Measurements from ENCODE around the gene SOX21.

Gene SOX21

GRCh38 chr13:94682229-94682628 lies 30.1 kb downstream of the SOX21 start:
- no peak for DNase-seq

GRCh38 chr13:94679614-94680013 lies 32.7 kb downstream of the SOX21 start:
- no peak for DNase-seq

GRCh38 chr13:94678845-94679244 lies 33.5 kb downstream of the SOX21 start:
- DNase-seq = no peak

GRCh38 chr13:94677799-94678198 lies 34.5 kb downstream of the SOX21 start:
- no peak for DNase-seq

- peak in 27 of 58 donors; percentile 1 to 59 (median 15) for DNase-seq
Measured at GRCh38 chr13:94674609-94675348, 37.6 kb downstream of the SOX21 start.

GRCh38 chr13:94673851-94674250 lies 38.5 kb downstream of the SOX21 start:
- DNase-seq = no peak

GRCh38 chr13:94672400-94672799 lies 39.9 kb downstream of the SOX21 start:
- DNase-seq = no peak

GRCh38 chr13:94667190-94667589 lies 45.2 kb downstream of the SOX21 start:
- DNase-seq = no peak

GRCh38 chr13:94666065-94666464 lies 46.3 kb downstream of the SOX21 start:
- DNase-seq = no peak

GRCh38 chr13:94664889-94665288 lies 47.5 kb downstream of the SOX21 start:
- DNase-seq = no peak

- DNase-seq = no peak
Measured at GRCh38 chr13:94662274-94662945, 49.9 kb downstream of the SOX21 start.

GRCh38 chr13:94661406-94661805 lies 50.9 kb downstream of the SOX21 start:
- DNase-seq = no peak

GRCh38 chr13:94660695-94661326 lies 51.5 kb downstream of the SOX21 start:
- DNase-seq = peak in 1 of 58 donors; percentile 13

Data from anterior cingulate cortex (tissue), 58 donors.